Inflammatory macrophage treated with lipopolysaccharide for 1 hour (primary cell): ENCODE measurements around the gene TTC4.
"Not testable (repeated sequence)": the region's sequence is repeated elsewhere in the genome, so short reads cannot be mapped to it uniquely, and the experiment has no call there.

Experiments
- DNase-seq, 2 donors: peaks; one replicate each; pipeline ENCODE4 v3.0.0-alpha.2; 2020 to 2022

The TTC4 gene

GRCh38 chr1:54751426-54751825 is 35.8 kb downstream of the TTC4 start:
- no peak for DNase-seq

- DNase-seq = no peak
These were observed 38.4 kb downstream of the TTC4 start for GRCh38 chr1:54754045-54754444.

GRCh38 chr1:54754486-54755285 is 39.0 kb downstream of the TTC4 start:
- no peak for DNase-seq

- no peak for DNase-seq
These were observed 42.2 kb downstream of the TTC4 start for GRCh38 chr1:54757833-54758232.

- no peak for DNase-seq
These were observed 43.2 kb downstream of the TTC4 start for GRCh38 chr1:54758678-54759348.

GRCh38 chr1:54763816-54764132 is 48.1 kb downstream of the TTC4 start:
- peak in 1 of 2 donors; percentile 19 for DNase-seq

GRCh38 chr1:54764133-54764921 is 48.7 kb downstream of the TTC4 start, which contains the start of gene PARS2:
Gene PARS2, minus strand, starts transcription at chr1:54764523. Its CDS starts 5,362 bp downstream, at chr1:54759161.
- peak; percentile 99 to 100 for DNase-seq

GRCh38 chr1:54764922-54765561 is 49.4 kb downstream of the TTC4 start:
- no peak for DNase-seq

GRCh38 chr1:54766726-54767125 is 51.1 kb downstream of the TTC4 start:
- DNase-seq = no peak

GRCh38 chr1:54767526-54767925 is 51.9 kb downstream of the TTC4 start:
- no peak for DNase-seq

- DNase-seq = no peak
These were observed 52.4 kb downstream of the TTC4 start for GRCh38 chr1:54768093-54768492.

- no peak for DNase-seq
These were observed 57.3 kb downstream of the TTC4 start for GRCh38 chr1:54772951-54773350.

- no peak for DNase-seq
These were observed 59.3 kb downstream of the TTC4 start for GRCh38 chr1:54774820-54775498.

GRCh38 chr1:54775828-54776721 is 60.4 kb downstream of the TTC4 start:
- not testable (repeated sequence) for DNase-seq

- no peak for DNase-seq
These were observed 61.4 kb downstream of the TTC4 start for GRCh38 chr1:54777011-54777410.

- DNase-seq = no peak
These were observed 61.8 kb downstream of the TTC4 start for GRCh38 chr1:54777431-54777830.

- DNase-seq = no peak
These were observed 65.5 kb downstream of the TTC4 start for GRCh38 chr1:54781023-54781723.

GRCh38 chr1:54782156-54782555 is 66.5 kb downstream of the TTC4 start:
- DNase-seq = no peak

- no peak for DNase-seq
These were observed 66.9 kb downstream of the TTC4 start for GRCh38 chr1:54782588-54782987.

GRCh38 chr1:54784066-54784465 is 68.4 kb downstream of the TTC4 start:
- DNase-seq = no peak

- no peak for DNase-seq
These were observed 71.1 kb downstream of the TTC4 start for GRCh38 chr1:54786778-54787177.
